Gastroesophageal sphincter (tissue), 4 donors: ENCODE data around the gene KCNF1. TPM values are rescaled to one million over a fixed set of nuclear protein-coding genes. Genes with fewer than 3 reads are reported as not detected.

Experiments
- ATAC-seq: fragments of 150-250 bp; one replicate; pipeline ENCODE4 v1.9.1; 2016; ENCODE audit warnings: mild to moderate bottlenecking, moderate library complexity
- H3K27ac ChIP-seq, 4 donors: fragments of 200-600 bp; sonication (generic) in 3 of 4; 1 replicate in 3 of 4; 2 replicates in 1 of 4; pipeline ENCODE4 v1.5.1; 2016 to 2019
- H3K27me3 ChIP-seq: fragments of 200-600 bp; sonication (generic); one replicate; pipeline ENCODE4 v1.5.1; 2019
- H3K36me3 ChIP-seq, 2 donors: fragments of 200-600 bp; sonication (generic); one replicate each; pipeline ENCODE4 v1.5.1; 2019; ENCODE audit warnings: control low read depth in 1 of 2
- H3K4me1 ChIP-seq, 3 donors: fragments of 200-600 bp; sonication (generic); 1 replicate in 2 of 3; 2 replicates in 1 of 3; pipeline ENCODE4 v1.5.1; 2016 to 2019; ENCODE audit warnings: control low read depth in 2 of 3
- H3K4me3 ChIP-seq, 2 donors: fragments of 200-600 bp; sonication (generic); one replicate each; pipeline ENCODE4 v1.5.1; 2019; ENCODE audit warnings: mild to moderate bottlenecking in 1 of 2, moderate library complexity in 1 of 2
- H3K9me3 ChIP-seq, 3 donors: fragments of 200-600 bp; sonication (generic); one replicate each; pipeline ENCODE4 v1.5.1; 2017 to 2019; ENCODE audit warnings: control low read depth in 2 of 3
- EP300 ChIP-seq: sonication (generic); formaldehyde crosslinking; IDR thresholded peaks from one replicate; pipeline ENCODE4 v1.6.1; 2017; ENCODE audit warnings: antibody characterized with exemption, mild to moderate bottlenecking
- POLR2A ChIP-seq, 2 donors: fragments of 450-650 bp; IDR thresholded peaks; one replicate each; pipeline ENCODE4 v1.6.1; 2017; ENCODE audit warnings: antibody characterized with exemption in 2 of 2, mild to moderate bottlenecking in 2 of 2, moderate library complexity in 1 of 2
- POLR2AphosphoS5 ChIP-seq: sonication (generic); formaldehyde crosslinking; IDR thresholded peaks from one replicate; pipeline ENCODE4 v1.6.1; 2017; ENCODE audit warnings: antibody characterized with exemption
- WGBS, 2 donors: methylation state at CpG; one replicate each; pipeline ENCODE4 v1.1.5; 2018; ENCODE audit warnings: low coverage in 1 of 2; 5-methylcytosine and 5-hydroxymethylcytosine counted together
- total RNA-seq, 4 donors: library from RNA; depleted of rRNA; stranded (reverse); fragments of >200 nt; gene quantifications; one replicate each; pipeline ENCODE4 v1.1.0, GENCODE V29; 2016
- TF ChIP-seq, protein P1 (sequence below), 4 experiments: fragments of 200-600 bp in 2 of 4; fragments of 450-650 bp in 2 of 4; sonication (generic) in 1 of 4; IDR thresholded peaks; one replicate each; pipeline ENCODE4 v1.5.1; 2017 to 2019; ENCODE audit warnings: antibody characterized with exemption in 4 of 4, mild to moderate bottlenecking in 2 of 4, moderate library complexity in 2 of 4

KCNF1 gene
- total RNA-seq, 4 donors from 2014 or later, result 6.1 to 47.7 (median 29.1) TPM; not detected in 1

DNA sequence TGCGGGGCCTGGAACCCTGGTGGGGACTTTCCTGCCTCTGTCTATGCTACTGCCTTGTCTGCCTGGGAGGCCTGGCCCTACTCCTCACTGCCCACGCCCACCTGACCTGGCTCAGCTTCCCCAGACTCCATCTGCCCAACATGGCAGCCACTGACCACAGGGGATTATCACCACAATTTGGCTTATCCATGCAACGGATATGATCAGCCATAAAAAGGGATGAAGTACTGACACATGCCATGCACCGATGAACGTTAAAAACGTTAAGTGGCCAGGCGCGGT is 5.9 kb upstream of the KCNF1 start:
- Histone ChIP-seq H3K4me1 (no peaks in the 10 kb centered on the region), H3K27me3 (peaks cover 4% of the 10 kb centered on the region), H3K27ac (no peak overlapping the region), H3K9me3 (no peaks in the 10 kb centered on the region), H3K4me3 (no peak overlapping the region), H3K36me3 (no peaks in the 10 kb centered on the region)
- no peak for TF ChIP-seq POLR2A (IDR thresholded peaks at IDR 0.05)
- TF ChIP-seq, protein P1, sequence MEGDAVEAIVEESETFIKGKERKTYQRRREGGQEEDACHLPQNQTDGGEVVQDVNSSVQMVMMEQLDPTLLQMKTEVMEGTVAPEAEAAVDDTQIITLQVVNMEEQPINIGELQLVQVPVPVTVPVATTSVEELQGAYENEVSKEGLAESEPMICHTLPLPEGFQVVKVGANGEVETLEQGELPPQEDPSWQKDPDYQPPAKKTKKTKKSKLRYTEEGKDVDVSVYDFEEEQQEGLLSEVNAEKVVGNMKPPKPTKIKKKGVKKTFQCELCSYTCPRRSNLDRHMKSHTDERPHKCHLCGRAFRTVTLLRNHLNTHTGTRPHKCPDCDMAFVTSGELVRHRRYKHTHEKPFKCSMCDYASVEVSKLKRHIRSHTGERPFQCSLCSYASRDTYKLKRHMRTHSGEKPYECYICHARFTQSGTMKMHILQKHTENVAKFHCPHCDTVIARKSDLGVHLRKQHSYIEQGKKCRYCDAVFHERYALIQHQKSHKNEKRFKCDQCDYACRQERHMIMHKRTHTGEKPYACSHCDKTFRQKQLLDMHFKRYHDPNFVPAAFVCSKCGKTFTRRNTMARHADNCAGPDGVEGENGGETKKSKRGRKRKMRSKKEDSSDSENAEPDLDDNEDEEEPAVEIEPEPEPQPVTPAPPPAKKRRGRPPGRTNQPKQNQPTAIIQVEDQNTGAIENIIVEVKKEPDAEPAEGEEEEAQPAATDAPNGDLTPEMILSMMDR (IDR thresholded peaks at IDR 0.05), result no peak
- no peak for TF ChIP-seq EP300
- no peak for TF ChIP-seq POLR2AphosphoS5
- ATAC-seq, result no peak
- WGBS, 2 donors, result 95% methylated on average over 6 of the region's 8 CpGs; no CpG with 5 or more reads in 1 of the 2 donors

DNA sequence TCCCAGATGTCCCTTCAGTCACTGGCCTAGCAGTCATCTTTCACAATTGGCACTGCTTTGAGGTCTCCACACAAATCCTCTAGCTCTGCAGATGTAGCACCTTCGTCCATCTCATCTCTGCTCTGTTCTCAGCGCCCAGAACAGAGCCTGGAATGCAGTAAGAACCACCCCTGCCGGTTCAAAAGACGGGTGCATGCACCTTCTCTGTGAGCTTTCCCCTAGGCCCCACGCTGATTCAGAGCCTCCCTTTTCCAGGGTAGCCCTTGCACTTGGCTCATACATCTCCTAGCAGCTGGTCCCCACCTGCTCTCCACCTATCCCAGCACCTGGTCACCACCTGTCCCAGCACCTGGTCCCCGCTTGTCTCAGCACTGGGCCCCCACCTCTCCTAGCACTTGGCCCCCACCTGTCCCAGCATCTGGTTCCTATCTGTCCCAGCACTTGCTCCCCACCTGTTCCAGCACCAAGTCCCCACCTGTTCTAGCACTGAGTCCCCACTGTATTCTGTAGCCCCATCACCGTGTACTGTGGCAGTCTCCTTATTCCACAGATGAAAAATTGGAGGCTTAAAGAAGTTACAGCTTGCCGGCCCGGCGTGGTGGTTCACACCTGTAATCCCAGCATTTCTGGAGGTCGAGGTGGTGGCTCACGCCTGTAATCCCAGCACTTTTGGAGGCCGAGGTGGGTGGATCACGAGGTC is 4.7 kb upstream of the KCNF1 start:
- H3K27me3 ChIP-seq, result peaks cover 12% of the 10 kb centered on the region
- no peak for ATAC-seq
- H3K27ac ChIP-seq, result no peak overlapping the region
- TF ChIP-seq, protein P1 (IDR thresholded peaks at IDR 0.05), result no peak
- TF ChIP-seq POLR2A (IDR thresholded peaks at IDR 0.05) (no peak), POLR2AphosphoS5 (no peak), EP300 (no peak)
- peaks cover 0 to 7% (median 0%) of the 10 kb centered on the region in 3 donors for H3K4me1 ChIP-seq
- no peaks in the 10 kb centered on the region for H3K9me3 ChIP-seq
- WGBS, 2 donors, result 80 to 91% methylated on average over 2 to 9 of the region's 14 CpGs
- no peaks in the 10 kb centered on the region for H3K36me3 ChIP-seq
- no peak overlapping the region for H3K4me3 ChIP-seq

DNA sequence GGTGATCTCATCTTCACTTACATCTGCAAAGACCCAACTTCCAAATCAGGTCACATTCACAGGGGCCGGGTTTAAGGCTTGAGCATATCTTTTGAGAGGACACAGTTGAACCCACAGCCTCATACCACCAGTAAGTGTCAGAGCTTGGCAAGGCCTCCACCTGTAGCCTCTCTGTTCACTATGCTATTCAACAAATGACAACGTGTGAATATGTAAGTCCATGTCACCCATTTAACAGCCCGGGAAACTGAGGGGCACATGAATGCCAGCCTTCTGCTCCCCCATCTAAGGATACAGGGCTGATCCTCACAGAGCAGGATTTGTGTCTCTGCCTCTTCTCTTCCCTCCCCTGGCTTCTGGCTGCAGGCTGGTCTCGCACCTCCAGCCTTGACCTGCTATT is 3.5 kb upstream of the KCNF1 start:
- no peak for ATAC-seq
- no peak overlapping the region for H3K4me3 ChIP-seq
- H3K27me3 ChIP-seq, result peaks cover 23% of the 10 kb centered on the region
- no peak overlapping the region for H3K27ac ChIP-seq
- no peak for TF ChIP-seq EP300
- TF ChIP-seq POLR2AphosphoS5, result no peak
- TF ChIP-seq, protein P1 (IDR thresholded peaks at IDR 0.05), result no peak
- no peak for TF ChIP-seq POLR2A (IDR thresholded peaks at IDR 0.05)
- no peaks in the 10 kb centered on the region for H3K9me3 ChIP-seq
- H3K4me1 ChIP-seq, result peaks cover 0 to 19% (median 0%) of the 10 kb centered on the region in 3 donors
- WGBS, 2 donors, result 74 to 88% methylated on average over 4 of the region's 4 CpGs
- H3K36me3 ChIP-seq, result no peaks in the 10 kb centered on the region

DNA sequence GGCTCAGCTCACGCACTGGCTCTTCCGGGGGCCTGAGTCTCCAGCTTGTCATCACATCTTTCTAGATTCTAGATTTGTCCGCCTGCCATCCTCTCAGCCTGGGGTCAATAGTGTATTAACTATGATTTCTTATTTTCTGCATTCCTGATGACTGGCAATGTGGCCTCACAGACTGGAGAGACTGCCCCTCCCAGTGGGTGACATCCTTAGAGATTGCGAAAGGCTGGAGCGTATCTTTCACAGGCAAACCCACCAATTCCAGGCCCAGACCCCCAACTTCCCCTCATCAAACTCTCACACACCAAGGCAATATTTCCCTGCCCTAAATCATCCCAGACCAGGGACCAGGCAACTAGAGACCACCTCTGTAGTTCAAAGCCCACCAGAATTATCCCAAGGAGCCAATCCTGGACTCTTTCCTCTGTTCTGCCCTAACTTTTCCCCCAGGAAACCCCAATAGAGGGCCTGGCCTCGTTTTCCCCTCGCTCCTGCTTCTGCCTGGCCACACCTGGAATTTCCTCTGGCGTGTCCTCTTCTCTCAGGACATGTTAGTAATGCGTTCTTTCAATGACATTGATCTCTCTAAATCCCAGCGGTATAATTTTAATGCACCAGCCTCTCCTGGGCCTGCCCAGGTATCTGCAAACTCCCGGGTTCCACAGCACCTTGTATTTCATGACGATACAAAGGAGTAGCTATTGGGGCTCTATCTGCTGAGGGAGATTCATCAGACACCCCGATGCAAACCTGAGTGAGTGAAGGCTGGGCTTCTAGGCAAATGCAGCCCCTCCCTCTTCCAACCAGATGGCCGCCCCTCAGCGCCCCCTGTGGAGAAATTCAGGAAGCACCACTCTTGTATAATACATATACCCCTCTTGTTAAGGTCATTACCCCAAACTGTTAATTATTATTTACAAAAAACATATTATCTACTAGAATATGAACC is 2.4 kb upstream of the KCNF1 start:
- Histone ChIP-seq H3K9me3 (no peaks in the 10 kb centered on the region), H3K36me3 (no peaks in the 10 kb centered on the region), H3K4me1 (peaks cover 0 to 21% (median 0%) of the 10 kb centered on the region in 3 donors), H3K27me3 (peaks cover 34% of the 10 kb centered on the region), H3K4me3 (no peak overlapping the region), H3K27ac (no peak overlapping the region)
- TF ChIP-seq POLR2A (IDR thresholded peaks at IDR 0.05) (no peak), POLR2AphosphoS5 (no peak), EP300 (no peak)
- TF ChIP-seq, protein P1 (IDR thresholded peaks at IDR 0.05), result peak in 1 of 4 experiments; percentile 30
- ATAC-seq, result no peak
- 62 to 65% methylated on average over 7 to 15 of the region's 15 CpGs for WGBS, 2 donors
